Choroid plexus epithelial cell (primary cell): ENCODE results near the gene ALDH3A1.

ENCODE experiments used
- DNase-seq: peaks from one replicate; pipeline ENCODE4 v3.0.0-alpha.2; 2010; ENCODE audit warnings: low read depth
- H3K4me3 ChIP-seq: 2 replicates; pipeline ENCODE4 v1.5.1; 2011; ENCODE audit warnings: low read depth, mild to moderate bottlenecking, control low read depth, low read length, moderate library complexity
- TF ChIP-seq, protein P1 (sequence below): conservative IDR thresholded peaks from 2 replicates; pipeline ENCODE4 v1.5.1; 2011; ENCODE audit warnings: low read depth, mild to moderate bottlenecking, control low read depth, inconsistent platforms, low read length, moderate library complexity

Gene ALDH3A1

DNA sequence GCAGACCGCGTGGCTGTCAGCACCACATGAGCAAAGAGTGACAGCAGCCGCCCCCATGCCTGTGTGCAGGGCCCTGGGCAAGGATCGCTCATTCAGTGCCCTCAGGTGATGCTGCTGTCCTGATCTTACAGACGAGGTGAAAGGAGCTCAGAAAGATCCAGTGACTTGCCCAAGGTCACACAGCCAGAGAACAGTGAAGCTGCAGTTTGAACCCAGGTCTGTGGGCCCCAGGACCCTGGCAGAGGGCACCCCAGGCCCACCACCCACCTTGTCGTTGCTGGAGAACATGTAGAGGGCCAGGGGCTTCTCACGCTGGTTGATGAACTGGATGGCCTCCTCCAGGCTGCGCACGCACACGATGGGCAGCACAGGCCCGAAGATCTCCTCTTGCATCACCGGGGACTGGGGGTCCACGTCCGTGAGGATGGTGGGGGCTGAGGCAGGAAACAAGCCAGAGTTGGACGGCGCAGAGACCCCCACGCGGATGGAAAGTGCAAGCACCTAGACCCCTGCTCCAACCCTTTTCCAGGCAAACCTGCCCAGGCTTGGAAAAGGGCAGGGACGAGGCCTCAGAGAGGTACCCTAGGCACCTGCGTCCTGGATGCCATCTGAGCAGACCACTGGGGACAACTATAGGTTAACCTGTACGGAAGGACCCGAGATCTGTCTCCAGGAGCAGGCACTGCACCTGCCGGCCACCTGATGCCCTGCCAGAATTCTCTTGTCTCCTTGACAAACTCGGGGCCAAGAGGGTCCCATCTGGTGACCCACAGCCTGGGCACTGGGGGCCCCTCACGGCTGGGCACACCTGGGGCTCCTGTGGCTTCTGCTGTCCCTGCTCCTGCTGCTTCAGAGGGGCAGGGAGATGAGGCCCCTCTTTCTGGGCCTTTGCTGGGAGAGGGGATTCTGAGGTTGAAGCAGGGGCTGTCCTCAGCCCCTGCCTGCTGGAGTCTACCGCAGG, 8.6 kb downstream of the ALDH3A1 start:
- TF ChIP-seq, protein P1, sequence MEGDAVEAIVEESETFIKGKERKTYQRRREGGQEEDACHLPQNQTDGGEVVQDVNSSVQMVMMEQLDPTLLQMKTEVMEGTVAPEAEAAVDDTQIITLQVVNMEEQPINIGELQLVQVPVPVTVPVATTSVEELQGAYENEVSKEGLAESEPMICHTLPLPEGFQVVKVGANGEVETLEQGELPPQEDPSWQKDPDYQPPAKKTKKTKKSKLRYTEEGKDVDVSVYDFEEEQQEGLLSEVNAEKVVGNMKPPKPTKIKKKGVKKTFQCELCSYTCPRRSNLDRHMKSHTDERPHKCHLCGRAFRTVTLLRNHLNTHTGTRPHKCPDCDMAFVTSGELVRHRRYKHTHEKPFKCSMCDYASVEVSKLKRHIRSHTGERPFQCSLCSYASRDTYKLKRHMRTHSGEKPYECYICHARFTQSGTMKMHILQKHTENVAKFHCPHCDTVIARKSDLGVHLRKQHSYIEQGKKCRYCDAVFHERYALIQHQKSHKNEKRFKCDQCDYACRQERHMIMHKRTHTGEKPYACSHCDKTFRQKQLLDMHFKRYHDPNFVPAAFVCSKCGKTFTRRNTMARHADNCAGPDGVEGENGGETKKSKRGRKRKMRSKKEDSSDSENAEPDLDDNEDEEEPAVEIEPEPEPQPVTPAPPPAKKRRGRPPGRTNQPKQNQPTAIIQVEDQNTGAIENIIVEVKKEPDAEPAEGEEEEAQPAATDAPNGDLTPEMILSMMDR, result no peak
- no peak for DNase-seq
- no peak overlapping the region for H3K4me3 ChIP-seq

DNA sequence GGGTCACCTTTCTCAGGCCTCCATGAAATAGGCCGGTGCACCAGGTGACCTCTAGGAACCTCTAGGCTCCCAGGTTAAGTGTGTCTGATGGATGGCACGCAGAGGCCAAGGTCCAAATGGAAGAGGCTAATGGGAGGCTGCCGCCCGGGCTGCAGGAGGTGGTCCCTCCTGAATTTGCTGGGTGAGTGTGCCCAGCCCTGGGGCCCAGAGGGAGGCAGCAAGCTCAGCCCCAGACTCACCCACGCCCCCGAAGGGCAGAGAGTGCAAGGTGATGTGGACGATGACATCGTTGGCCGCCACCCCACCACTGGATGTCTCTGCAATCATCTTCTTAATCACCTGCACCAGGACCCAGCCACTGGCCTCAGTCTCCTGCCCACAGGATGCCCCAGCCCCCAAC, 9.3 kb downstream of the ALDH3A1 start:
- H3K4me3 ChIP-seq, result no peak overlapping the region
- no peak for DNase-seq
- TF ChIP-seq, protein P1, result no peak

DNA sequence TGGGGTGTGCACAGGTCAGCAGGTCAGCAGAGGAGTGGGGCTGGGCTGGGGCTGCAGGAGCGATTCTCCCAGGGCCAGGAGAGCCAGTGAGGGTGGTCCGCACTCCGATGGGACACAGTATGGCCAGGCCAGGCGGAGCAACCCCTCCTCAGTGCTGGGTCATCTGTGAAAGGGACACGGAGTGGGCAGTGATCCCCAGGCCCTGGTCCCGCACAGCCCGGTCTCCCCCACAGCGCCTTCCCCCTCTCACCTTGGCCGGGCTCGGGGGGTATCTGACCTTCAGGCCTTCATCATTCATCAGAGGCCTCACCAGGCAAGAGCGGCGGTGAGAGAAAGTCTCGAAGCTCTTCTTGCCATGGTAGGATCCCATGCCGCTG, 10.0 kb downstream of the ALDH3A1 start:
- no peak overlapping the region for H3K4me3 ChIP-seq
- DNase-seq, result no peak
- TF ChIP-seq, protein P1, result no peak

DNA sequence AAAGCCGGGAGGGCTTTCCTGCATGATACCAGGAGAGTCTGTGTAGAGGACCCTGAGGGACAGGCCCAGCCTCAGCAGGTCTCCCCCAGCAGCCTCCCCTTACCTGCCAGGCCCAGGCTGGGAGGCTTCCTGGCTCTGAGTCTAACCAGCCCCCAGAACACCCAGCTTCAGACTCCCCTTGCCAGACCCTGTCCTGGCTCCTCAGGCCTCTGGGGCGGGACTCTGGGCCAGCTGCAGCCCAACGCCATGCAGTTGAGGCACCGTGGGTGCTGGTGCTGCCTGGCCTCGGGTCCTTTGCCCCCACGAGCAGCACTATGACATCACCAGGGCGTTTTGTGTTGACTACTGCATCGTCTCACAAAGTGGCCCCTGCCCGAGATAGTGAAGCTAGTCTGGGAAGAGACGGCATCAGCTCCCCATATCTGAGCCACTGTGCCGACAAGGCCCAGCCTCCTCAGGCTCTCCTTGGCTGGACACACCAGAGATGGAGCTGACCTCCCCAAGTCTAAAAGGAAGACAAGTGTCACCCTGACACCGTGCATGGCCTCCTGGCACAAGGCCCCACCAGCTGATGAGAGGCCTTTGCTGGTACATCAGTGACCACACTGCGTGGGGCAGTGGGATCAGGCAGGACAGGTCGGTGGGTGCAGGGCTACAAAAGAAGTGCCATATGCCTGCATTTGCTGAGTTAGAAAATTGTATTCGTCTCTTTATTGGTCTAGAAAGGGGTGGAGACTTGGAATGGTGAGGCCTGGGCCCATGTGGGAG, 10.6 kb downstream of the ALDH3A1 start:
- DNase-seq, result no peak
- TF ChIP-seq, protein P1, result no peak
- H3K4me3 ChIP-seq, result no peak overlapping the region

DNA sequence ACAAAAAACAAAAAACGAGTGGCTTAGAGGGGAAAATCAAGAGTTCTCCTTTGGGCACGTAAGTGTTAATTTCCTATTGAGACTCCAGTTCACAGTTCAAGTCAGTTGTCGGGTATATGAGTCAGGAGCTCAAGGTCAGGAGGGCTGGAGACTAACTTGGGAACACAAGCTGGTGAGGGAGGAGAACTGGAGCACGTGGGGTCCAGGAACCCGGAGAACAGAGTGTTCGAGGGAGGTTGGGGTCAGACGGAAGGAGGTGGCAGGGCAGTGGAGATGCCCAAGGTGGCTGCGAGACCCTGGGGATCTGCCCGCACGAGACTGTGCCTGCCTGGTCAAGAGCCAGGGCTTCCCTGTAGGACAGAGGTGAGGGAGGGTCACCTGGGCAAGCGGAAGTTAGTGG, 12.0 kb downstream of the ALDH3A1 start:
- TF ChIP-seq, protein P1, result no peak
- DNase-seq, result no peak
- H3K4me3 ChIP-seq, result no peak overlapping the region

DNA sequence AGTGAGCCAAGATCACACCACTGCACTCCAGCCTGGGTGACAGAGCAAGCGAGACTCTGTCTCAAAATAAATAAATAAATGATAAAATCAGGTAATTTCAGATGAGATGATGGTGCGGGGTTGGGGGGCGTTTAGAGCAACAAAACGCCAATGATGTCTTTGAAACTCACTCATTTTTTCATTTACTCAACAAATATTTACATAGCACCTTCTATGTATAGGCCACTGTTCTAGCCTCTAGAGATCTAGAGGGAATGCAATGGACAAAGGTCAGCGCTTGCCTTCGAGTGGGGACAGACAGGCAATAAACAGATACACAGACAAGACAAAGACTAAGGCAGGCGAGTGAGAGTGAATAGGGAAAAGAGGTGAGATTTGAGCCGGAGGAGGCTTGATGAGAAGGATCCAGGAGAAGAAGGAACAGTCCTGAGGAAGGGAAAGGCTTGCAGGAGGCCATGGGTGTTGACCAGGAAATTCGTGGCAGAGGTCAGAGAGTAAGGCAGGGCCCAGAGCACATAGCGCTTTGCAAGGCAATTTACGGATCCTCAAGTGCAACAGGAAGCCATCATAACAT, 14.1 kb downstream of the ALDH3A1 start:
- H3K4me3 ChIP-seq, result no peak overlapping the region
- no peak for DNase-seq
- TF ChIP-seq, protein P1, result no peak
